Body of pancreas (tissue), 4 donors: ENCODE data around the gene SLC25A15. TPM values are rescaled to one million over a fixed set of nuclear protein-coding genes. Genes with fewer than 3 reads are reported as not detected.
A peak's percentile ranks its signal among the peaks of the same experiment; 100 is the strongest.

Experiments
- ATAC-seq: fragments of 150-250 bp; one replicate; pipeline ENCODE4 v1.9.1; 2016
- DNase-seq, 4 donors: peaks; one replicate each; pipeline ENCODE4 v3.0.0-alpha.2; 2019
- H3K27ac ChIP-seq, 4 donors: fragments of 200-600 bp; sonication (generic); 1 replicate in 3 of 4; 2 replicates in 1 of 4; pipeline versions ENCODE4 v1.5.1 to v1.6.1; 2016 to 2019; ENCODE audit warnings: mild to moderate bottlenecking in 1 of 4, mixed read lengths in 1 of 4, moderate library complexity in 1 of 4
- H3K27me3 ChIP-seq, 2 donors: fragments of 200-600 bp; sonication (generic); one replicate each; pipeline ENCODE4 v1.6.0; 2016; ENCODE audit warnings: mild to moderate bottlenecking in 1 of 2
- H3K36me3 ChIP-seq, 2 donors: fragments of 200-600 bp; sonication (generic); replicated peaks in 1 of 2; 2 replicates each; pipeline ENCODE4 v1.5.1; 2016; ENCODE audit warnings: low read depth in 2 of 2; ENCODE audit not compliant: insufficient read depth in 1 of 2
- H3K4me1 ChIP-seq: fragments of 200-600 bp; sonication (generic); one replicate; pipeline ENCODE4 v1.6.0; 2016
- H3K4me3 ChIP-seq, 2 donors: fragments of 200-600 bp; sonication (generic); 1 replicate in 1 of 2; 2 replicates in 1 of 2; pipeline ENCODE4 v1.5.1; 2016 to 2019
- H3K9me3 ChIP-seq, 3 donors: fragments of 200-600 bp; sonication (generic); 1 replicate in 2 of 3; 2 replicates in 1 of 3; pipeline ENCODE4 v1.5.1; 2016
- CTCF ChIP-seq, 7 experiments: fragments of 450-650 bp in 4 of 7; fragments of 200-600 bp in 3 of 7; sonication (generic) in 3 of 7; IDR thresholded peaks; one replicate each; pipeline ENCODE4 v1.5.1; 2016 to 2019; ENCODE audit warnings: antibody characterized with exemption in 7 of 7
- POLR2A ChIP-seq, 3 donors: fragments of 450-650 bp; IDR thresholded peaks; one replicate each; pipeline ENCODE4 v1.6.1; 2016; ENCODE audit warnings: antibody characterized with exemption in 3 of 3, mild to moderate bottlenecking in 2 of 3
- WGBS, 2 donors: methylation state at CpG; one replicate each; pipeline ENCODE4 v1.1.5; 2017; 5-methylcytosine and 5-hydroxymethylcytosine counted together
- intact Hi-C: fragments of 100-400 bp; cut with DNase I; formaldehyde crosslinking; loops from one replicate; pipeline ENCODE4 v1.15.1; 2023
- total RNA-seq, 2 donors: library from RNA; depleted of rRNA; stranded (reverse); fragments of >200 nt; gene quantifications; one replicate each; pipeline ENCODE4 v1.1.0, GENCODE V29; 2016

SLC25A15 gene
- total RNA-seq, 2 donors from 2014 or later: 4.6 to 27.8 TPM

- peaks cover 83% of the 10 kb centered on the region for H3K4me1 ChIP-seq
- ATAC-seq: no peak
- H3K27me3 ChIP-seq: no peaks in the 10 kb centered on the region
- H3K9me3 ChIP-seq: no peaks in the 10 kb centered on the region
- intact Hi-C loops: no loop called here
- H3K36me3 ChIP-seq: no peaks in the 10 kb centered on the region
- peak overlapping the region; percentile 90 to 94 (median 92) for H3K27ac ChIP-seq
- DNase-seq: no peak
- H3K4me3 ChIP-seq: no peak overlapping the region
- TF ChIP-seq CTCF (IDR thresholded peaks at IDR 0.05): no peak
- no peak for TF ChIP-seq POLR2A (IDR thresholded peaks at IDR 0.05)
- 71 to 75% methylated on average over 4 of the region's 4 CpGs for WGBS, 2 donors
These were observed 10.1 kb downstream of the SLC25A15 start for GRCh38 chr13:40799508-40799907.

GRCh38 chr13:40800559-40800958, 11.1 kb downstream of the SLC25A15 start:
- DNase-seq: peak; percentile 49 to 75 (median 61)
- intact Hi-C loops: no loop called here
- Histone ChIP-seq H3K4me1 (peaks cover 83% of the 10 kb centered on the region), H3K4me3 (no peak overlapping the region), H3K27ac (peak overlapping the region; percentile 90 to 94 (median 92)), H3K9me3 (no peaks in the 10 kb centered on the region), H3K27me3 (no peaks in the 10 kb centered on the region), H3K36me3 (no peaks in the 10 kb centered on the region)
- ATAC-seq: peak; percentile 73
- TF ChIP-seq POLR2A (IDR thresholded peaks at IDR 0.05): peak; percentile 23 to 78 (median 68)
- TF ChIP-seq CTCF (IDR thresholded peaks at IDR 0.05): no peak
- 32 to 39% methylated on average over 5 of the region's 5 CpGs for WGBS, 2 donors

GRCh38 chr13:40801255-40802217, 12.1 kb downstream of the SLC25A15 start:
- peak in 2 of 7 experiments; percentile 7 to 9 for TF ChIP-seq CTCF (IDR thresholded peaks at IDR 0.05)
- peak; percentile 47 to 80 (median 68) for TF ChIP-seq POLR2A (IDR thresholded peaks at IDR 0.05)
- H3K4me3 ChIP-seq: no peak overlapping the region
- WGBS, 2 donors: 36% methylated on average over 6 of the region's 6 CpGs
- no peaks in the 10 kb centered on the region for H3K9me3 ChIP-seq
- intact Hi-C loops: no loop called here
- DNase-seq (peak; percentile 40 to 80 (median 64)), ATAC-seq (peak; percentile 71)
- H3K4me1 ChIP-seq: peaks cover 86% of the 10 kb centered on the region
- H3K27ac ChIP-seq: peak overlapping the region; percentile 90 to 94 (median 92)
- H3K27me3 ChIP-seq: no peaks in the 10 kb centered on the region
- H3K36me3 ChIP-seq: no peaks in the 10 kb centered on the region

- TF ChIP-seq POLR2A (IDR thresholded peaks at IDR 0.05): no peak
- TF ChIP-seq CTCF (IDR thresholded peaks at IDR 0.05): no peak
- DNase-seq (no peak), ATAC-seq (no peak)
- H3K27me3 ChIP-seq: no peaks in the 10 kb centered on the region
- 94% methylated on average over 5 of the region's 5 CpGs for WGBS, 2 donors
- H3K4me3 ChIP-seq: no peak overlapping the region
- no peaks in the 10 kb centered on the region for H3K9me3 ChIP-seq
- no peaks in the 10 kb centered on the region for H3K36me3 ChIP-seq
- peaks cover 89% of the 10 kb centered on the region for H3K4me1 ChIP-seq
- peak overlapping the region; percentile 90 to 94 (median 92) for H3K27ac ChIP-seq
- intact Hi-C loops: no loop called here
These were observed 13.9 kb downstream of the SLC25A15 start for GRCh38 chr13:40803316-40803715.
